GM18873 (cell line): Measurements from ENCODE around the gene NPFF.
"Not testable (repeated sequence)": the region's sequence is repeated elsewhere in the genome, so short reads cannot be mapped to it uniquely, and the experiment has no call there.

Source experiments
- ATAC-seq: cut with Tn5 transposase; IDR thresholded peaks from one replicate; pipeline ENCODE4 v1.9.1; 2021; ENCODE audit warnings: mild to moderate bottlenecking, moderate library complexity, moderate number of reproducible peaks; ENCODE audit not compliant: unreplicated experiment, low FRiP score

Gene NPFF

GRCh38 chr12:53497461-53497860 is 9.8 kb downstream of the NPFF start:
- ATAC-seq = no peak

GRCh38 chr12:53496752-53497032 is 10.6 kb downstream of the NPFF start:
- ATAC-seq = no peak

GRCh38 chr12:53495903-53496751 is 11.2 kb downstream of the NPFF start:
- ATAC-seq = no peak

- no peak for ATAC-seq
These were observed 13.5 kb downstream of the NPFF start for GRCh38 chr12:53493610-53494391.

GRCh38 chr12:53492830-53493609 is 14.3 kb downstream of the NPFF start:
- no peak for ATAC-seq

GRCh38 chr12:53492188-53492587 is 15.1 kb downstream of the NPFF start:
- no peak for ATAC-seq

- no peak for ATAC-seq
These were observed 17.9 kb downstream of the NPFF start for GRCh38 chr12:53489242-53489864.

GRCh38 chr12:53486736-53487487 is 20.4 kb downstream of the NPFF start:
- ATAC-seq = no peak

- ATAC-seq = no peak
These were observed 21.1 kb downstream of the NPFF start for GRCh38 chr12:53485955-53486735.

- ATAC-seq = no peak
These were observed 22.4 kb downstream of the NPFF start for GRCh38 chr12:53484686-53485575.

GRCh38 chr12:53483979-53484377 is 23.3 kb downstream of the NPFF start:
- no peak for ATAC-seq

GRCh38 chr12:53483225-53483978 is 23.9 kb downstream of the NPFF start:
- ATAC-seq = no peak

- ATAC-seq = no peak
These were observed 24.6 kb downstream of the NPFF start for GRCh38 chr12:53482626-53483168.

- ATAC-seq = no peak
These were observed 25.2 kb downstream of the NPFF start for GRCh38 chr12:53481939-53482586.

GRCh38 chr12:53481458-53481857 is 25.8 kb downstream of the NPFF start:
- not testable (repeated sequence) for ATAC-seq

GRCh38 chr12:53480491-53481442 is 26.5 kb downstream of the NPFF start:
- no peak for ATAC-seq
